GM23338 (cell line): ENCODE data around the gene ENTHD1. TPM values are rescaled to one million over a fixed set of nuclear protein-coding genes. Genes with fewer than 3 reads are reported as not detected.

ENCODE experiments used
- ATAC-seq: fragments of 200-7000 bp; cut with Tn5 transposase; 3 replicates; pipeline ENCODE4 v1.9.1; 2020
- DNase-seq: peaks from one replicate; pipeline ENCODE4 v3.0.0-alpha.2; 2015; ENCODE audit warnings: low spot score
- H2AFZ ChIP-seq: fragments of 200-600 bp; sonication (generic); 2 replicates; pipeline ENCODE4 v1.8.0; 2016; ENCODE audit warnings: antibody characterized with exemption, mild to moderate bottlenecking, moderate library complexity
- H3F3A ChIP-seq: fragments of 200-600 bp; sonication (generic); replicated peaks from 2 replicates; pipeline ENCODE4 v1.8.0; 2017; ENCODE audit warnings: antibody characterized with exemption, mixed run types, low read depth
- H3K27ac ChIP-seq: fragments of 200-600 bp; sonication (generic); 2 replicates; pipeline ENCODE4 v1.6.1; 2016; ENCODE audit warnings: low read depth
- H3K27me3 ChIP-seq: fragments of 200-600 bp; sonication (generic); 2 replicates; pipeline ENCODE4 v1.8.0; 2016; ENCODE audit warnings: mild to moderate bottlenecking, mixed run types, moderate library complexity; ENCODE audit not compliant: insufficient read depth
- H3K36me3 ChIP-seq: fragments of 200-600 bp; sonication (generic); 2 replicates; pipeline ENCODE4 v1.8.0; 2016; ENCODE audit warnings: mild to moderate bottlenecking; ENCODE audit not compliant: insufficient read depth
- H3K4me1 ChIP-seq: fragments of 200-600 bp; sonication (generic); 2 replicates; pipeline ENCODE4 v1.8.0; 2016; ENCODE audit warnings: mild to moderate bottlenecking, moderate library complexity; ENCODE audit not compliant: insufficient read depth
- H3K4me2 ChIP-seq: fragments of 200-600 bp; sonication (generic); 2 replicates; pipeline ENCODE4 v1.7.1; 2017; ENCODE audit warnings: mixed run types
- H3K4me3 ChIP-seq: fragments of 200-600 bp; sonication (generic); 2 replicates; pipeline ENCODE4 v1.6.1; 2016; ENCODE audit warnings: mixed run types
- H3K79me2 ChIP-seq: fragments of 200-600 bp; sonication (generic); replicated peaks from 2 replicates; pipeline ENCODE4 v1.8.0; 2017; ENCODE audit warnings: mild to moderate bottlenecking; ENCODE audit not compliant: insufficient read depth
- H3K9me2 ChIP-seq: fragments of 200-600 bp; sonication (generic); 2 replicates; pipeline ENCODE4 v1.8.0; 2017; ENCODE audit not compliant: insufficient read depth
- H4K20me1 ChIP-seq: fragments of 200-600 bp; sonication (generic); replicated peaks from 2 replicates; pipeline ENCODE4 v1.8.0; 2017; ENCODE audit warnings: mild to moderate bottlenecking; ENCODE audit not compliant: insufficient read depth
- H3K27ac Mint-ChIP-seq: 2 replicates; pipeline ENCODE4 v1.8.0; 2020; ENCODE audit warnings: inconsistent platforms, mild to moderate bottlenecking, moderate library complexity, mixed read lengths
- H3K27me3 Mint-ChIP-seq: 3 replicates; pipeline ENCODE4 v1.8.0; 2022; ENCODE audit warnings: low read depth, mild to moderate bottlenecking, moderate library complexity, mixed read lengths, inconsistent platforms; ENCODE audit not compliant: insufficient read depth, poor library complexity
- H3K36me3 Mint-ChIP-seq: 3 replicates; pipeline ENCODE4 v1.8.0; 2021; ENCODE audit warnings: low read depth, mild to moderate bottlenecking, inconsistent platforms, moderate library complexity, mixed read lengths
- H3K4me1 Mint-ChIP-seq: 3 replicates; pipeline ENCODE4 v1.8.0; 2020; ENCODE audit warnings: mild to moderate bottlenecking, inconsistent platforms, mixed read lengths
- H3K4me3 Mint-ChIP-seq: 3 replicates; pipeline ENCODE4 v1.8.0; 2021; ENCODE audit warnings: moderate library complexity, mild to moderate bottlenecking, inconsistent platforms, mixed read lengths
- H3K9me3 Mint-ChIP-seq: 3 replicates; pipeline ENCODE4 v1.8.0; 2020; ENCODE audit warnings: moderate library complexity, mild to moderate bottlenecking, inconsistent platforms, mixed read lengths
- CREB1 ChIP-seq: fragments of 250-450 bp; sonication (Bioruptor Pico); IDR thresholded peaks from 2 replicates; pipeline ENCODE4 v1.5.0; 2020; ENCODE audit warnings: low read depth, mild to moderate bottlenecking, moderate library complexity
- CTCF ChIP-seq, 2 experiments: fragments of 200-600 bp in 1 of 2; sonication (generic) in 1 of 2; conservative IDR thresholded peaks; 2 replicates each; pipeline versions ENCODE4 v1.5.1 to v1.6.1; 2016 to 2017; ENCODE audit warnings: antibody characterized with exemption in 2 of 2, low read depth in 2 of 2, mild to moderate bottlenecking in 2 of 2, moderate library complexity in 1 of 2
- ETS1 ChIP-seq: IDR thresholded peaks from 2 replicates; pipeline ENCODE4 v1.6.1; 2016; ENCODE audit warnings: antibody characterized with exemption
- EZH2 ChIP-seq: fragments of 200-600 bp; sonication (generic); IDR thresholded peaks from one replicate; pipeline ENCODE4 v1.8.0; 2017; ENCODE audit warnings: antibody characterized with exemption, mild to moderate bottlenecking, low read depth; ENCODE audit not compliant: unreplicated experiment
- EZH2phosphoT487 ChIP-seq: fragments of 200-600 bp; sonication (generic); IDR thresholded peaks from one replicate; pipeline ENCODE4 v1.8.1; 2018; ENCODE audit warnings: antibody characterized with exemption; ENCODE audit not compliant: unreplicated experiment
- JUNB ChIP-seq: IDR thresholded peaks from one replicate; pipeline ENCODE4 v1.6.1; 2016; ENCODE audit warnings: antibody characterized with exemption; ENCODE audit not compliant: unreplicated experiment
- NANOG ChIP-seq: IDR thresholded peaks from 2 replicates; pipeline ENCODE4 v1.6.1; 2016; ENCODE audit warnings: antibody characterized with exemption, borderline replicate concordance
- POLR2AphosphoS5 ChIP-seq: IDR thresholded peaks from 2 replicates; pipeline ENCODE4 v1.6.1; 2016; ENCODE audit warnings: antibody characterized with exemption, low read depth
- REST ChIP-seq: IDR thresholded peaks from one replicate; pipeline ENCODE4 v1.6.1; 2018; ENCODE audit warnings: antibody characterized with exemption; ENCODE audit not compliant: unreplicated experiment
- STAT1 ChIP-seq: IDR thresholded peaks from one replicate; pipeline ENCODE4 v1.6.1; 2016; ENCODE audit warnings: antibody characterized with exemption; ENCODE audit not compliant: unreplicated experiment
- ZNF114 ChIP-seq: fragments of 250-450 bp; sonication (Bioruptor Pico); IDR thresholded peaks from 2 replicates; pipeline ENCODE4 v1.5.0; 2020; ENCODE audit warnings: mild to moderate bottlenecking, moderate library complexity
- ZNF331 ChIP-seq: fragments of 250-450 bp; sonication (Bioruptor Pico); IDR thresholded peaks from 2 replicates; pipeline ENCODE4 v1.5.0; 2020; ENCODE audit warnings: low read depth, mild to moderate bottlenecking, moderate library complexity
- ZNF462 ChIP-seq: fragments of 250-450 bp; sonication (Bioruptor Pico); IDR thresholded peaks from 2 replicates; pipeline ENCODE4 v1.5.0; 2020; ENCODE audit warnings: mild to moderate bottlenecking, moderate library complexity
- polyA plus RNA-seq: library from polyadenylated mRNA; unstranded; fragments of >200 nt; fragmentation: Nextera tagmentation; extraction: Ambion mirVana; gene quantifications from 2 replicates; pipeline ENCODE4 v1.2.1, GENCODE V29; 2016
- total RNA-seq: library from RNA; depleted of rRNA; stranded (reverse); fragments of >200 nt; shearing (Covaris generic); gene quantifications from 2 replicates; pipeline ENCODE4 v1.2.3, GENCODE V29; 2014

Gene ENTHD1
- total and polyA plus RNA-seq, 2 experiments from 2014 or later: not detected

- no peaks in the 10 kb centered on the region for H3K36me3 ChIP-seq
- TF ChIP-seq EZH2phosphoT487 (no peak), EZH2 (no peak), CTCF (conservative IDR thresholded peaks at IDR 0.05; ENCODE audit: low read depth in 2 of 2) (no peak), JUNB (no peak), REST (no peak), ZNF462 (CRISPR knock-in tag) (no peak), CREB1 (CRISPR knock-in tag) (no peak), POLR2AphosphoS5 (no peak), STAT1 (no peak), NANOG (no peak), ZNF331 (CRISPR knock-in tag) (no peak), ETS1 (no peak), ZNF114 (CRISPR knock-in tag) (no peak)
- no peaks in the 10 kb centered on the region for H3K27me3 ChIP-seq
- H3K27me3 Mint-ChIP-seq: peaks cover 2% of the 10 kb centered on the region
- no peaks in the 10 kb centered on the region for H3K9me3 Mint-ChIP-seq
- H3K9me2 ChIP-seq: no peaks in the 10 kb centered on the region
- no peaks in the 10 kb centered on the region for H3K36me3 Mint-ChIP-seq
- no peaks in the 10 kb centered on the region for H3K4me1 Mint-ChIP-seq
- no peak overlapping the region for H3K4me3 ChIP-seq
- H3K27ac Mint-ChIP-seq: no peak overlapping the region
- no peaks in the 10 kb centered on the region for H3K4me1 ChIP-seq
- H3K79me2 ChIP-seq: no peaks in the 10 kb centered on the region
- no peak overlapping the region for H3K27ac ChIP-seq
- H3K4me3 Mint-ChIP-seq: no peak overlapping the region
- ATAC-seq (no peak), DNase-seq (peak; percentile 6)
- no peak overlapping the region for H2AFZ ChIP-seq
- no peaks in the 10 kb centered on the region for H3F3A ChIP-seq
- no peak overlapping the region for H3K4me2 ChIP-seq
- no peaks in the 10 kb centered on the region for H4K20me1 ChIP-seq
Observed at GRCh38 chr22:39765046-39765445, 128.5 kb downstream of the ENTHD1 start.
